Measurements from ENCODE around the gene TOMM22.

- TF ChIP-seq POLR2AphosphoS5 (IDR thresholded peaks at IDR 0.05) (peak; percentile 1 to 54 (median 44)), CTCF (IDR thresholded peaks at IDR 0.05 in 8 of 11, conservative IDR thresholded peaks at IDR 0.05 in 3 of 11) (no peak), POLR2A (IDR thresholded peaks at IDR 0.05) (no peak)
Observed at GRCh38 chr22:38706101-38706900, 24.5 kb downstream of the TOMM22 start.
